ENCODE measurements around the gene PRAMEF1.
"Not testable (repeated sequence)": the region's sequence is repeated elsewhere in the genome, so short reads cannot be mapped to it uniquely, and the experiment has no call there.

The PRAMEF1 gene, protein sequence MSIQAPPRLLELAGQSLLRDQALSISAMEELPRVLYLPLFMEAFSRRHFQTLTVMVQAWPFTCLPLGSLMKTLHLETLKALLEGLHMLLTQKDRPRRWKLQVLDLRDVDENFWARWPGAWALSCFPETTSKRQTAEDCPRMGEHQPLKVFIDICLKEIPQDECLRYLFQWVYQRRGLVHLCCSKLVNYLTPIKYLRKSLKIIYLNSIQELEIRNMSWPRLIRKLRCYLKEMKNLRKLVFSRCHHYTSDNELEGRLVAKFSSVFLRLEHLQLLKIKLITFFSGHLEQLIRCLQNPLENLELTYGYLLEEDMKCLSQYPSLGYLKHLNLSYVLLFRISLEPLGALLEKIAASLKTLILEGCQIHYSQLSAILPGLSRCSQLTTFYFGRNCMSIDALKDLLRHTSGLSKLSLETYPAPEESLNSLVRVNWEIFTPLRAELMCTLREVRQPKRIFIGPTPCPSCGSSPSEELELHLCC

GRCh38 chr1:12791097-12791496 lies at the start of gene PRAMEF1:
Gene PRAMEF1, plus strand, starts transcription at chr1:12791397. Its CDS starts 1,831 bp downstream, at chr1:12793228.
- not testable (repeated sequence) for DNase-seq (ENCODE audit: extremely low read depth, insufficient read length); H3K36me3 ChIP-seq (ENCODE audit: control insufficient read depth, insufficient read depth, low read length); H3K27me3 ChIP-seq (replicated peaks; ENCODE audit: control insufficient read depth, insufficient read depth, low read length); H3K4me3 ChIP-seq (replicated peaks; ENCODE audit: low read depth, low read length)

DNA sequence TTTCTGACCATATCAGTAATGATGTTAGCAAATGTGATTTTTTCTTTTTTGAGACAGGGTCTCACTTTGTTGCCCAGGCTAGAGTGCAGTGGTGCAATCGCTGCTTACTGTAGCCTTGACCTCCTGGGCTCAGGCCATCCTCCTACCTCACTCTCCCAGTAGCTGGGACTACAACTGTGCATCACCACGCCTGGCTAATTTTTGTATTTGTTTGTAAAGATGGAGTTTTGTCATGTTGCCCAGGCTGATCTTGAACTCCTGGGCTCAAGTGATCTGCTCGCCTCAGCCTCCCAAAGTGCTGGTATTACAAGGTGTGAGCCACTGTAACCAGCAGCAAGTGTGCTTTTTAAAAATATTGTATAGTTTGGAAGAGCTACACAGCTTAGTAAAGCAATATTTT lies 49.3 kb upstream of the PRAMEF1 start:
- DNase-seq (ENCODE audit: extremely low read depth, insufficient read length): no peak
- TF ChIP-seq CTCF (IDR thresholded peaks at IDR 0.05; ENCODE audit: insufficient read depth, low read length, poor library complexity, severe bottlenecking): no peak
- Histone ChIP-seq H3K36me3 (ENCODE audit: control insufficient read depth, insufficient read depth, low read length) (no peaks in the 10 kb centered on the region), H3K27me3 (replicated peaks; ENCODE audit: control insufficient read depth, insufficient read depth, low read length) (no peaks in the 10 kb centered on the region), H3K4me3 (replicated peaks; ENCODE audit: low read depth, low read length) (no peak overlapping the region)

DNA sequence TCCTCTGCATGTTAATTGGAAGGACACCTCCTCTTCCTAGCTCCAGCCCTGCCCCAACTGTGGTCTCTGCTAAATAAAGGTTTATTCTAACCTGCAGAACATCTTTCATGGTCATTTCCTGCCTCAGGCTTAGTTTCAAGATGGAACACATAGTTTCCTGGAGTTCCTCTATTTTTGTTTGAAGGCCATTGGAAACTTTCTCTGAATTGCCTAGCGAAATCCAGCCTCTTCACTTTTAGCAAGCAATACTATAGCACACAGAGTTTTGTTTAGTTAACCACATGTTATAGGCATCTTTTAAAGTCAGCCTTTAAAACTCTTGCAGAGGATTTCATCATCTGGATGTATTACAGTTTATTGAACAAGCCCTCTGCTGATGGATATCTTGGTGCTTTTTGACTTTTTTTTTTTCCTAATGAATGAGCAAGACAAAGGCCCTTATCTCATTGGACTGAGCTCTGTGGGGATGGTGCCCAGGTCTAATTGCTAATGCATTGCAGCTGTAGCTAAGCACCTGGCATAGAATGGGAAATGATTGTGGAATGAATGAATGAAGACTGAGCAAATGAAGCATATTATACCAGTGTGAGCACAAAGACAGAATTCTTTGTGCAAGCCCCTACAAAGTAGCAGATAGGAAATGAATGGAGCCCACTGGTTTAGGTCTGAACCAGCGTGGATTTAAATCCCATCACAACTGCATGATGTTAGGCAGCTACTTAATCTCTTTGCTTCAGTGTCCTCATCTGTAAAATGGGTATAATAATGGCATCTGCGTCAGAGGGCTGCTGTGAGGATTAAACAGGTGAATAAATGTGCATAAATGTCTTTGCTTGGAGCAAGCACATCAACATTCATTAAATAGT lies 45.8 kb upstream of the PRAMEF1 start:
- no peak for DNase-seq (ENCODE audit: extremely low read depth, insufficient read length)
- H3K27me3 ChIP-seq (replicated peaks; ENCODE audit: control insufficient read depth, insufficient read depth, low read length): no peaks in the 10 kb centered on the region
- TF ChIP-seq CTCF (IDR thresholded peaks at IDR 0.05; ENCODE audit: insufficient read depth, low read length, poor library complexity, severe bottlenecking): no peak
- no peaks in the 10 kb centered on the region for H3K36me3 ChIP-seq (ENCODE audit: control insufficient read depth, insufficient read depth, low read length)
- H3K4me3 ChIP-seq (replicated peaks; ENCODE audit: low read depth, low read length): no peak overlapping the region

GRCh38 chr1:12745992-12746323 lies 45.2 kb upstream of the PRAMEF1 start, which contains the start of gene CFAP107:
Gene CFAP107, plus strand, starts transcription at chr1:12746200. Its CDS starts 231 bp downstream, at chr1:12746431.
- no peak for DNase-seq (ENCODE audit: extremely low read depth, insufficient read length)
- no peak for TF ChIP-seq CTCF (IDR thresholded peaks at IDR 0.05; ENCODE audit: insufficient read depth, low read length, poor library complexity, severe bottlenecking)
- H3K4me3 ChIP-seq (replicated peaks; ENCODE audit: low read depth, low read length): no peak within 1 kb of the TSS

DNA sequence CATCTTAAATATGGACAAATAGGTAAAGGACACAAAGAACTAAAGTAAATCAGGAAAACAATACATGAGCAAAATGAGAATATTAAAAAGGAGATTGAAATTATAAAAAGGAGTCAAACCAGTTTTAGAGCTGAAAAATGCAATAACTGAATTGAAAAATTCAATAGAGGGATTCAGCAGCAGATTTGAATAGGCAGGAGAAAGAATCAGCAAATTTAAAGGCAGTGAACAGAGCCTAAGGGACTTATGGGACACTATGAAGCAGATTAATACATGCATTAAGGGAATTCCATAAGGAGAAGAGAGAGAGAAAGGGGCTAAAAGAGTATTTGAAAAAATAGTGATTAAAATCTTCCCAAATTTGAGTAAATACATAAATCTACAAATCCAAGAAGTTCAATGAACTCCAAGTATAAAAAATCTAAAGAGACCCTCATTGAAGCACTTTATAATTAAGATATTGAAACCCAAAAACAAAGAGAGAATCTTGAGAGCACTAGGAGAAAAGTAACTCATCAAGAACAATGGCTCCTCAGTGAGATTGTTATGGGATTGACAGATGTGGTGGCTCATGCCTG lies 42.3 kb upstream of the PRAMEF1 start:
- H3K4me3 ChIP-seq (replicated peaks; ENCODE audit: low read depth, low read length): no peak overlapping the region
- no peak for DNase-seq (ENCODE audit: extremely low read depth, insufficient read length)
- TF ChIP-seq CTCF (IDR thresholded peaks at IDR 0.05; ENCODE audit: insufficient read depth, low read length, poor library complexity, severe bottlenecking): no peak
- no peaks in the 10 kb centered on the region for H3K27me3 ChIP-seq (replicated peaks; ENCODE audit: control insufficient read depth, insufficient read depth, low read length)
- H3K36me3 ChIP-seq (ENCODE audit: control insufficient read depth, insufficient read depth, low read length): no peaks in the 10 kb centered on the region

More at GRCh38 chr1:12745992-12746323, 45.2 kb upstream of the PRAMEF1 start, which contains the start of gene CFAP107:
- no peaks in the 10 kb centered on the region for H3K36me3 ChIP-seq (ENCODE audit: control insufficient read depth, insufficient read depth, low read length)
- H3K27me3 ChIP-seq (replicated peaks; ENCODE audit: control insufficient read depth, insufficient read depth, low read length): no peaks in the 10 kb centered on the region
